Measurements from ENCODE around the gene ASMTL. TPM values are rescaled to one million over a fixed set of nuclear protein-coding genes. Genes with fewer than 3 reads are reported as not detected.
A peak's percentile ranks its signal among the peaks of the same experiment; 100 is the strongest.
"Not testable (repeated sequence)": the region's sequence is repeated elsewhere in the genome, so short reads cannot be mapped to it uniquely, and the experiment has no call there.

Gene ASMTL
- total and polyA plus RNA-seq, 10 donors, result 21.3 to 35.5 (median 27.2) TPM

- DNase-seq, result no peak
- peaks cover 0 to 76% (median 56%) of the 10 kb centered on the region in 6 donors for H3K36me3 ChIP-seq
- H3K27ac ChIP-seq, result no peak overlapping the region
- no peak for TF ChIP-seq POLR2A (IDR thresholded peaks at IDR 0.05)
- no peak for TF ChIP-seq CTCF (IDR thresholded peaks at IDR 0.05 in 8 of 11, conservative IDR thresholded peaks at IDR 0.05 in 3 of 11)
- TF ChIP-seq POLR2AphosphoS5 (IDR thresholded peaks at IDR 0.05), result no peak
- intact Hi-C loops (cut with DNase I; ENCODE audit: low total_unique reads), result no loop called here
- no peaks in the 10 kb centered on the region for H3K9me3 ChIP-seq
- peaks cover 0 to 4% (median 0%) of the 10 kb centered on the region in 6 donors for H3K4me1 ChIP-seq
- H3K4me3 ChIP-seq, result no peak overlapping the region
- H3K27me3 ChIP-seq (replicated peaks in 1 of 7), result no peaks in the 10 kb centered on the region
Measured at GRCh38 chrX:1407035-1407434, 45.7 kb downstream of the ASMTL start.

- H3K4me1 ChIP-seq; H3K27ac ChIP-seq; H3K9me3 ChIP-seq; DNase-seq; H3K4me3 ChIP-seq; H3K27me3 ChIP-seq (replicated peaks in 1 of 7); intact Hi-C loops (cut with DNase I; ENCODE audit: low total_unique reads): not testable (repeated sequence)
- 90 to 99% (median 97%) methylated on average over 2 of the region's 2 CpGs for WGBS, 5 donors
- peaks cover 0 to 77% (median 54%) of the 10 kb centered on the region in 6 donors for H3K36me3 ChIP-seq
Measured at GRCh38 chrX:1405769-1406168, 46.9 kb downstream of the ASMTL start.

DNA sequence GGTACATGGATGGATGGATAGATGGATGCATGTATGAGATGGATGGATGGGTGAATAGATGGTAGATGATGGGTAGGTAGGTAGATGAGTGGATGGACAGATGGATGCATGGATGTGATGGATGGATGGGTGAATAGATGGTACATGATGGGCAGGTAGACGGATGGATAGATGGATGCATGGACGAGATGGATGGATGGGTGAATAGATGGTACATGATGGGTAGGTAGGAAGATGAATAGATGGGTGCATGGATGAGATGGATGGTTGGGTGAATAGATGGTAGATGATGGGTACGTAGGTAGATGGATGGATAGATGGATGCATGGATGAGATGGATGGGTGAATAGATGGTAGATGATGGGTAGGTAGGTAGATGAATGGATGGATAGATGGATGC is 48.8 kb downstream of the ASMTL start:
- WGBS, 5 donors, result 91 to 100% (median 98%) methylated on average over 3 of the region's 3 CpGs
- not testable (repeated sequence) for H3K4me3 ChIP-seq

GRCh38 chrX:1403228-1403627 is 49.5 kb downstream of the ASMTL start:
- peaks cover 0 to 96% (median 54%) of the 10 kb centered on the region in 6 donors for H3K36me3 ChIP-seq
- H3K4me1 ChIP-seq, result no peaks in the 10 kb centered on the region
- intact Hi-C loops (cut with DNase I; ENCODE audit: low total_unique reads), result no loop called here
- TF ChIP-seq POLR2A (IDR thresholded peaks at IDR 0.05) (no peak), CTCF (IDR thresholded peaks at IDR 0.05 in 8 of 11, conservative IDR thresholded peaks at IDR 0.05 in 3 of 11) (no peak), POLR2AphosphoS5 (IDR thresholded peaks at IDR 0.05) (peak in 1 of 3 donors; percentile 50)
- DNase-seq, result peak; percentile 66
- no peak overlapping the region for H3K27ac ChIP-seq
- H3K27me3 ChIP-seq (replicated peaks in 1 of 7), result no peaks in the 10 kb centered on the region
- H3K4me3 ChIP-seq, result no peak overlapping the region
- 97 to 99% (median 98%) methylated on average over 10 of the region's 10 CpGs for WGBS, 5 donors
- H3K9me3 ChIP-seq, result no peaks in the 10 kb centered on the region

More for the DNA sequence above, 48.8 kb downstream of the ASMTL start:
- H3K9me3 ChIP-seq; H3K27ac ChIP-seq; intact Hi-C loops (cut with DNase I; ENCODE audit: low total_unique reads); H3K4me1 ChIP-seq; DNase-seq; H3K27me3 ChIP-seq (replicated peaks in 1 of 7): not testable (repeated sequence)
- H3K36me3 ChIP-seq, result peaks cover 0 to 90% (median 54%) of the 10 kb centered on the region in 6 donors

GRCh38 chrX:1401611-1402430 is 50.9 kb downstream of the ASMTL start:
- intact Hi-C loops (cut with DNase I; ENCODE audit: low total_unique reads), result no loop called here
- Histone ChIP-seq H3K4me3 (no peak overlapping the region), H3K27ac (no peak overlapping the region), H3K27me3 (replicated peaks in 1 of 7) (no peaks in the 10 kb centered on the region), H3K4me1 (no peaks in the 10 kb centered on the region), H3K9me3 (no peaks in the 10 kb centered on the region), H3K36me3 (peaks cover 0 to 98% (median 43%) of the 10 kb centered on the region in 6 donors)
- WGBS, 5 donors, result 93 to 95% (median 94%) methylated on average over 29 to 30 of the region's 30 CpGs
- peak; percentile 67 for DNase-seq
- TF ChIP-seq POLR2A (IDR thresholded peaks at IDR 0.05) (no peak), POLR2AphosphoS5 (IDR thresholded peaks at IDR 0.05) (peak in 2 of 3 donors; percentile 17 to 48)
